ENCODE data around the gene PALM3.
"Not testable (repeated sequence)": the region's sequence is repeated elsewhere in the genome, so short reads cannot be mapped to it uniquely, and the experiment has no call there.

The PALM3 gene

GRCh38 chr19:14062558-14062855 lies 631 bp upstream of the PALM3 start:
- no peak for DNase-seq
- in situ Hi-C loops (cut with MboI; ENCODE audit: low pct_unique_long_range_greater_than_20kb, low sequenced_read_pairs) = loop anchor here (25.0 kb wide), 1 partner anchor 175 kb away; the partner anchor contains the start of gene NANOS3

- in situ Hi-C loops (cut with MboI; ENCODE audit: low pct_unique_long_range_greater_than_20kb, low sequenced_read_pairs) = loop anchor here (25.0 kb wide), 1 partner anchor 174 kb away; the partner anchor contains the start of gene NANOS3
- DNase-seq = no peak
Observed at GRCh38 chr19:14061081-14061749, 661 bp downstream of the PALM3 start.

- no peak for DNase-seq
- in situ Hi-C loops (cut with MboI; ENCODE audit: low pct_unique_long_range_greater_than_20kb, low sequenced_read_pairs) = loop anchor here (25.0 kb wide), 1 partner anchor 172 kb away; the partner anchor contains the start of gene NANOS3
Observed at GRCh38 chr19:14059652-14060155, 2.2 kb downstream of the PALM3 start.

- in situ Hi-C loops (cut with MboI; ENCODE audit: low pct_unique_long_range_greater_than_20kb, low sequenced_read_pairs) = loop anchor here (25.0 kb wide), 1 partner anchor 172 kb away; the partner anchor contains the start of gene NANOS3
- DNase-seq = no peak
Observed at GRCh38 chr19:14059093-14059480, 2.8 kb downstream of the PALM3 start.

GRCh38 chr19:14058182-14059092 lies 3.4 kb downstream of the PALM3 start:
- in situ Hi-C loops (cut with MboI; ENCODE audit: low pct_unique_long_range_greater_than_20kb, low sequenced_read_pairs) = loop anchor here (25.0 kb wide), 1 partner anchor 171 kb away; the partner anchor contains the start of gene NANOS3
- DNase-seq = no peak

GRCh38 chr19:14056741-14057356 lies 5.0 kb downstream of the PALM3 start:
- in situ Hi-C loops (cut with MboI; ENCODE audit: low pct_unique_long_range_greater_than_20kb, low sequenced_read_pairs) = loop anchor here (25.0 kb wide), 1 partner anchor 170 kb away; the partner anchor contains the start of gene NANOS3
- no peak for DNase-seq

GRCh38 chr19:14056069-14056666 lies 5.7 kb downstream of the PALM3 start:
- DNase-seq = no peak
- in situ Hi-C loops (cut with MboI; ENCODE audit: low pct_unique_long_range_greater_than_20kb, low sequenced_read_pairs) = loop anchor here (25.0 kb wide), 1 partner anchor 169 kb away; the partner anchor contains the start of gene NANOS3

- in situ Hi-C loops (cut with MboI; ENCODE audit: low pct_unique_long_range_greater_than_20kb, low sequenced_read_pairs) = loop anchor here (25.0 kb wide), 1 partner anchor 168 kb away; the partner anchor contains the start of gene NANOS3
- DNase-seq = no peak
Observed at GRCh38 chr19:14055396-14055795, 6.5 kb downstream of the PALM3 start.

- DNase-seq = no peak
Observed at GRCh38 chr19:14054721-14055120, 7.2 kb downstream of the PALM3 start.

GRCh38 chr19:14054099-14054498 lies 7.8 kb downstream of the PALM3 start:
- in situ Hi-C loops (cut with MboI; ENCODE audit: low pct_unique_long_range_greater_than_20kb, low sequenced_read_pairs) = loop anchor here (25.0 kb wide), 1 partner anchor 167 kb away; the partner anchor contains the start of gene NANOS3

More at GRCh38 chr19:14054721-14055120, 7.2 kb downstream of the PALM3 start:
- in situ Hi-C loops (cut with MboI; ENCODE audit: low pct_unique_long_range_greater_than_20kb, low sequenced_read_pairs) = loop anchor here (25.0 kb wide), 1 partner anchor 167 kb away; the partner anchor contains the start of gene NANOS3

GRCh38 chr19:14053500-14053899 lies 8.4 kb downstream of the PALM3 start:
- no peak for DNase-seq
- in situ Hi-C loops (cut with MboI; ENCODE audit: low pct_unique_long_range_greater_than_20kb, low sequenced_read_pairs) = loop anchor here (25.0 kb wide), 1 partner anchor 166 kb away; the partner anchor contains the start of gene NANOS3

More at GRCh38 chr19:14054099-14054498, 7.8 kb downstream of the PALM3 start:
- no peak for DNase-seq

- in situ Hi-C loops (cut with MboI; ENCODE audit: low pct_unique_long_range_greater_than_20kb, low sequenced_read_pairs) = loop anchor here (25.0 kb wide), 1 partner anchor 166 kb away; the partner anchor contains the start of gene NANOS3
- no peak for DNase-seq
Observed at GRCh38 chr19:14053032-14053431, 8.8 kb downstream of the PALM3 start.

GRCh38 chr19:14052470-14052869 lies 9.4 kb downstream of the PALM3 start:
- DNase-seq = no peak
- in situ Hi-C loops (cut with MboI; ENCODE audit: low pct_unique_long_range_greater_than_20kb, low sequenced_read_pairs) = loop anchor here (25.0 kb wide), 1 partner anchor 165 kb away; the partner anchor contains the start of gene NANOS3

GRCh38 chr19:14051980-14052379 lies 9.9 kb downstream of the PALM3 start:
- in situ Hi-C loops (cut with MboI; ENCODE audit: low pct_unique_long_range_greater_than_20kb, low sequenced_read_pairs) = loop anchor here (25.0 kb wide), 1 partner anchor 165 kb away; the partner anchor contains the start of gene NANOS3
- no peak for DNase-seq

- in situ Hi-C loops (cut with MboI; ENCODE audit: low pct_unique_long_range_greater_than_20kb, low sequenced_read_pairs) = loop anchor here (25.0 kb wide), 1 partner anchor 164 kb away; the partner anchor contains the start of gene NANOS3
- not testable (repeated sequence) for DNase-seq
Observed at GRCh38 chr19:14050961-14051360, 10.9 kb downstream of the PALM3 start.

- DNase-seq = no peak
- in situ Hi-C loops (cut with MboI; ENCODE audit: low pct_unique_long_range_greater_than_20kb, low sequenced_read_pairs) = loop anchor here (25.0 kb wide), 1 partner anchor 163 kb away; the partner anchor contains the start of gene NANOS3
Observed at GRCh38 chr19:14050512-14050911, 11.4 kb downstream of the PALM3 start.

- DNase-seq = peak; percentile 83
- in situ Hi-C loops (cut with MboI; ENCODE audit: low pct_unique_long_range_greater_than_20kb, low sequenced_read_pairs) = no loop called here
Observed at GRCh38 chr19:14048443-14049153, 13.3 kb downstream of the PALM3 start.

All from KBM-7 (cell line).